ENCODE measurements around the gene GALNT11. TPM values are rescaled to one million over a fixed set of nuclear protein-coding genes. Genes with fewer than 3 reads are reported as not detected.

Gene GALNT11
- total RNA-seq, 1 experiment from 2014 or later, result 24.1 TPM

GRCh38 chr7:151978616-151979015 lies 46.9 kb upstream of the GALNT11 start:
- Histone ChIP-seq H3K4me2 (ENCODE audit: insufficient read depth, insufficient read length, low read length) (no peak overlapping the region), H3K23ac (ENCODE audit: insufficient read length, low read depth, low read length) (no peak overlapping the region), H2BK12ac (ENCODE audit: insufficient read length, low read depth, low read length) (no peak overlapping the region), H2AK5ac (ENCODE audit: insufficient read length, low read length) (no peak overlapping the region), H3T11ph (ENCODE audit: low read length) (no peak overlapping the region), H4K8ac (replicated peaks; ENCODE audit: insufficient read length, low read depth, low read length) (no peak overlapping the region), H3K9ac (ENCODE audit: extremely low read depth, insufficient read length, low read length) (no peak overlapping the region), H3K79me2 (ENCODE audit: insufficient read depth, low read length) (no peaks in the 10 kb centered on the region), H2BK15ac (ENCODE audit: low read depth, low read length) (no peak overlapping the region), H3K4ac (ENCODE audit: low read depth, low read length) (no peak overlapping the region), H3K18ac (ENCODE audit: insufficient read length, low read depth, low read length) (no peak overlapping the region), H3K9me3 (ENCODE audit: control insufficient read depth, low read depth, low read length) (no peaks in the 10 kb centered on the region), H4K5ac (ENCODE audit: insufficient read length, low read depth, low read length) (no peak overlapping the region), H4K20me1 (ENCODE audit: control insufficient read depth, insufficient read depth, insufficient read length) (no peaks in the 10 kb centered on the region), H3K23me2 (ENCODE audit: insufficient read length, low read depth, low read length, poor library complexity, severe bottlenecking) (no peaks in the 10 kb centered on the region), H3K27ac (ENCODE audit: insufficient read length, low read depth, low read length) (no peak overlapping the region), H2BK20ac (ENCODE audit: low read depth, low read length, poor library complexity, severe bottlenecking) (no peak overlapping the region), H3K56ac (ENCODE audit: insufficient read length, low read depth, low read length) (no peak overlapping the region), H4K91ac (ENCODE audit: insufficient read length, low read depth, low read length) (no peak overlapping the region), H3K14ac (ENCODE audit: insufficient read depth, low read length) (no peak overlapping the region), H2AFZ (ENCODE audit: low read length) (no peak overlapping the region), H2BK120ac (ENCODE audit: low read depth, low read length, poor library complexity, severe bottlenecking) (no peak overlapping the region), H3K4me1 (ENCODE audit: insufficient read depth, low read length) (no peaks in the 10 kb centered on the region), H2BK5ac (ENCODE audit: insufficient read length, low read length) (no peak overlapping the region), H3K79me1 (ENCODE audit: insufficient read depth, low read depth, low read length, poor library complexity, severe bottlenecking) (no peaks in the 10 kb centered on the region), H3K27me3 (ENCODE audit: insufficient read depth, low read length) (no peaks in the 10 kb centered on the region)
- Mint-ChIP-seq H3K9me3 (peaks cover 4 to 5% of the 10 kb centered on the region in 2 experiments), H3K27me3 (ENCODE audit: low read depth) (peaks cover under 1% of the 10 kb centered on the region; the same call in 1 of the 2 replicates), H3K4me1 (no peaks in the 10 kb centered on the region), H3K4me3 (no peak overlapping the region), H3K27ac (no peak overlapping the region), H3K36me3 (ENCODE audit: insufficient read depth in 1 of 3, low read depth in 3 of 3) (peaks cover 0 to 5% (median 4%) of the 10 kb centered on the region in 3 experiments; a peak in 4 of 7 replicates)
- DNase-seq, result no peak
- WGBS (ENCODE audit: extremely low coverage, insufficient read length, low lambda C conversion rate), result no CpG with 5 or more reads among the region's 4 CpGs
- TF ChIP-seq CTCF (conservative IDR thresholded peaks at IDR 0.05), result no peak
